CD4-positive, alpha-beta T cell treated with Interleukin-6 at 100 ng/mL for 8 hours (primary cell): ENCODE measurements around the gene TAS2R41.

ENCODE experiments used
- DNase-seq: peaks from one replicate; pipeline ENCODE4 v3.0.0-alpha.2; 2020; ENCODE audit warnings: mixed read lengths, low spot score

Gene TAS2R41

GRCh38 chr7:143477501-143478150, at the start of gene TAS2R41:
Gene TAS2R41, plus strand, starts transcription at chr7:143477873. Its CDS starts 0 bp downstream, at chr7:143477873.
- no peak for DNase-seq

- no peak for DNase-seq
Measured at GRCh38 chr7:143429770-143430698, 47.6 kb upstream of the TAS2R41 start.

GRCh38 chr7:143431109-143431508, 46.6 kb upstream of the TAS2R41 start:
- DNase-seq = no peak

GRCh38 chr7:143433759-143434158, 43.9 kb upstream of the TAS2R41 start:
- no peak for DNase-seq

GRCh38 chr7:143434660-143435059, 43.0 kb upstream of the TAS2R41 start:
- DNase-seq = no peak

- no peak for DNase-seq
Measured at GRCh38 chr7:143435266-143435665, 42.4 kb upstream of the TAS2R41 start.

- DNase-seq = no peak
Measured at GRCh38 chr7:143436325-143436946, 41.2 kb upstream of the TAS2R41 start.

GRCh38 chr7:143437578-143437977, 40.1 kb upstream of the TAS2R41 start:
- DNase-seq = no peak

- DNase-seq = no peak
Measured at GRCh38 chr7:143439866-143440265, 37.8 kb upstream of the TAS2R41 start.

GRCh38 chr7:143443153-143443552, 34.5 kb upstream of the TAS2R41 start, which contains the start of gene TAS2R60:
Gene TAS2R60, plus strand, starts transcription at chr7:143443453. Its CDS starts 0 bp downstream, at chr7:143443453.
- DNase-seq = no peak

- DNase-seq = no peak
Measured at GRCh38 chr7:143444063-143444782, 33.5 kb upstream of the TAS2R41 start.

GRCh38 chr7:143444785-143445184, 32.9 kb upstream of the TAS2R41 start:
- no peak for DNase-seq

- no peak for DNase-seq
Measured at GRCh38 chr7:143447466-143447865, 30.2 kb upstream of the TAS2R41 start.

- DNase-seq = no peak
Measured at GRCh38 chr7:143448429-143448828, 29.2 kb upstream of the TAS2R41 start.

GRCh38 chr7:143449793-143450192, 27.9 kb upstream of the TAS2R41 start:
- DNase-seq = no peak

- DNase-seq = no peak
Measured at GRCh38 chr7:143451122-143451521, 26.6 kb upstream of the TAS2R41 start.

GRCh38 chr7:143451746-143452145, 25.9 kb upstream of the TAS2R41 start:
- DNase-seq = no peak

GRCh38 chr7:143452495-143452894, 25.2 kb upstream of the TAS2R41 start:
- no peak for DNase-seq

- DNase-seq = no peak
Measured at GRCh38 chr7:143454091-143454680, 23.5 kb upstream of the TAS2R41 start.

- DNase-seq = no peak
Measured at GRCh38 chr7:143455491-143455890, 22.2 kb upstream of the TAS2R41 start.

GRCh38 chr7:143455942-143456341, 21.7 kb upstream of the TAS2R41 start:
- DNase-seq = no peak
